K562 (cell line): ENCODE data around the gene ARHGAP22. TPM values are rescaled to one million over a fixed set of nuclear protein-coding genes. Genes with fewer than 3 reads are reported as not detected.

Experiments
- BACH1 ChIP-seq: fragments of 200-800 bp; sonication (Bioruptor generic); IDR thresholded peaks from 2 replicates; pipeline ENCODE4 v1.6.1; 2016; ENCODE audit warnings: missing genetic modification characterization, missing compliant biosample characterization
- CBX2 ChIP-seq: fragments of 200-600 bp; sonication (generic); IDR thresholded peaks from one replicate; pipeline ENCODE4 v1.6.1; 2012; ENCODE audit warnings: mild to moderate bottlenecking, low read length, inconsistent platforms; ENCODE audit not compliant: insufficient read depth, poor library complexity, severe bottlenecking
- CBX5 ChIP-seq: IDR thresholded peaks from 2 replicates; pipeline ENCODE4 v1.6.1; 2014; ENCODE audit warnings: low read depth, borderline replicate concordance
- CEBPG ChIP-seq, 3 experiments: fragments of 200-800 bp in 1 of 3; sonication (Bioruptor generic) in 1 of 3; sonication (generic) in 1 of 3; formaldehyde crosslinking in 1 of 3; IDR thresholded peaks in 2 of 3; conservative IDR thresholded peaks in 1 of 3; 2 replicates each; pipeline versions ENCODE4 v1.6.1 to v1.8.0; 2016 to 2022; ENCODE audit warnings: missing compliant biosample characterization in 2 of 3, missing genetic modification characterization in 2 of 3, mild to moderate bottlenecking in 1 of 3, missing genetic modification reagents in 1 of 3
- FOXK1 ChIP-seq: sonication (generic); formaldehyde crosslinking; IDR thresholded peaks from 2 replicates; pipeline ENCODE4 v1.8.0; 2022; ENCODE audit warnings: missing genetic modification reagents, mild to moderate bottlenecking, borderline replicate concordance
- HIVEP1 ChIP-seq: fragments of 250-450 bp; sonication (Bioruptor Pico); IDR thresholded peaks from 2 replicates; pipeline ENCODE4 v1.4.0; 2020; ENCODE audit warnings: mild to moderate bottlenecking
- ILF3 ChIP-seq: fragments of 450-650 bp; IDR thresholded peaks from 2 replicates; pipeline ENCODE4 v1.6.1; 2018; ENCODE audit warnings: antibody characterized with exemption, mild to moderate bottlenecking, moderate library complexity, borderline replicate concordance
- KLF6 ChIP-seq: fragments of 250-450 bp; sonication (Bioruptor Pico); IDR thresholded peaks from 2 replicates; pipeline ENCODE4 v1.4.0; 2020; ENCODE audit warnings: mild to moderate bottlenecking, moderate library complexity, borderline replicate concordance
- POLR2G ChIP-seq: fragments of 200-400 bp; formaldehyde crosslinking; IDR thresholded peaks from 2 replicates; pipeline ENCODE4 v1.6.1; 2017; ENCODE audit warnings: low read depth, mild to moderate bottlenecking, antibody characterized with exemption, low read length, moderate library complexity
- SRF ChIP-seq, 2 experiments: fragments of 250-450, 450-650 bp in 1 of 2; sonication (Bioruptor Pico) in 1 of 2; sonication (generic) in 1 of 2; formaldehyde crosslinking; IDR thresholded peaks; 2 replicates each; pipeline versions ENCODE4 v1.5.0 to v1.5.1; 2020 to 2022; ENCODE audit warnings: mild to moderate bottlenecking in 1 of 2, missing genetic modification reagents in 1 of 2
- TAL1 ChIP-seq: fragments of 450-650 bp; IDR thresholded peaks from 2 replicates; pipeline ENCODE4 v1.6.1; 2016; ENCODE audit warnings: mild to moderate bottlenecking
- ZBTB49 ChIP-seq: sonication (generic); formaldehyde crosslinking; IDR thresholded peaks from 2 replicates; pipeline ENCODE4 v1.8.0; 2022; ENCODE audit warnings: missing genetic modification reagents, mild to moderate bottlenecking, borderline replicate concordance
- polyA plus RNA-seq, 8 experiments: library from polyadenylated mRNA; depleted of rRNA in 4 of 8; stranded (reverse) in 5 of 8; unstranded in 3 of 8; fragments of >200 nt; fragmentation: Nextera tagmentation in 2 of 8; fragmentation: Illumina TruSeq in 1 of 8; extraction: Ambion mirVana in 2 of 8; extraction: Trizol in 1 of 8; gene quantifications; 2 replicates each; pipeline versions ENCODE4 v1.2.1 to v1.2.3, GENCODE V29; 2011 to 2014; ENCODE audit warnings: inconsistent platforms in 1 of 8, missing spikeins in 1 of 8
- total RNA-seq, 7 experiments: library from RNA; depleted of rRNA in 6 of 7; stranded (reverse); fragments of >200 nt in 6 of 7; fragmentation: Illumina TruSeq in 2 of 7; extraction: Trizol in 2 of 7; gene quantifications; 2 replicates each; pipeline versions ENCODE4 v1.2.1 to v1.2.3, GENCODE V29; 2011 to 2021; ENCODE audit warnings: low replicate concordance in 1 of 7
- TF ChIP-seq, protein P1 (sequence below): fragments of 200-400 bp; formaldehyde crosslinking; IDR thresholded peaks from 2 replicates; pipeline ENCODE4 v1.6.1; 2017; ENCODE audit warnings: mild to moderate bottlenecking, low read depth, low read length, moderate library complexity
- TF ChIP-seq, protein P2 (sequence below): IDR thresholded peaks from 2 replicates; pipeline ENCODE4 v1.6.1; 2012; ENCODE audit warnings: low read depth, low read length, improper control_type of control experiment, borderline replicate concordance
- TF ChIP-seq, protein P3 (sequence below): fragments of 250-450 bp; sonication (Bioruptor Pico); IDR thresholded peaks from 2 replicates; pipeline ENCODE4 v1.4.0; 2020; ENCODE audit warnings: mild to moderate bottlenecking, moderate library complexity

The ARHGAP22 gene
- total and polyA plus RNA-seq, 9 of the 15 experiments (the other 6 are each of a cell fraction or from before 2014, with no cell fraction given), result 1.3 to 28.1 (median 12.7) TPM

DNA sequence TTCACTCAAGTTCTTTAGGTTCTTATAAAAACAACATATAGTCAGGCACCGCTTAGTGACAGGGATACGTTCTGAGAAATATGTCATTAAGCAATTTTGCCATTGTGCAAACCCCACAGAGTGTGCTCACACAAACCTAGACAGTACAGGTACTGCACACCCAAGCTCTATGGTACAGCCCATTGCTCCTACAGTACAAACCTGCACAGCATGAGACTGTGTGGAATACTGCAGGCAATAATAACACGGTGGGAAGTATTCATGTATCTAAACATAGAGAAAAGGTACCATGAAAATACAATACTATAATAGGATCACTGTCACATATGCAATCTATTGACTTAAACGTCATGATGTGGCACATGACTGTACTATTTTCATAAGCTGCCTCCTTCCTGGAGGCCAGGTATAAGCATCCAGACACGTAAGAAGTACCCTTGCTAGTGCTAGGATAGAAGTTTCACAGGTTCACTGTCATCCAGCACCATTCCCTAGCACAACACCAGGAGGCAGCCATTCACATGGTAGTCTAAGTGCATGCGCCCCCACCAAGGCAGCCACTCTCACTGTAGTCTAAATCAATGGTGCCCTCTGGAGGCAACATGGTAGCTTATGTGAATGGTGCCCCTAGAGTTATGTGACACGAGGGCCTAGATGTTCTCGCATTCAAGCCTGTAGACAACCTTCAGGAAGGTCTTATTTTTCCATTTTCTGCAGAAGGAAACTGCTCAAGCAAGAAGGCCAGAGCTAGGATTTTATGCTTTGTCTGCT, 98.5 kb downstream of the ARHGAP22 start (continued):
- TF ChIP-seq CEBPG (CRISPR knock-in tag; IDR thresholded peaks at IDR 0.05) (0 out of 2 replicates have a peak, but pooled peaks have one; percentile 35), CEBPG (tag; conservative IDR thresholded peaks at IDR 0.05 in 1 of 2, IDR thresholded peaks at IDR 0.05 in 1 of 2) (no peak), BACH1 (tag) (no peak), SRF (CRISPR knock-in tag; IDR thresholded peaks at IDR 0.05) (no peak), TAL1 (no peak), HIVEP1 (CRISPR knock-in tag) (peak; percentile 69; the same call in 1 of the 2 replicates), ZBTB49 (CRISPR knock-in tag) (no peak), FOXK1 (CRISPR knock-in tag) (no peak), ILF3 (no peak), CBX5 (0 out of 2 replicates have a peak, but pooled peaks have one; percentile 54), KLF6 (CRISPR knock-in tag) (0 out of 2 replicates have a peak, but pooled peaks have one; percentile 54), POLR2G (no peak), CBX2 (no peak)
- TF ChIP-seq, protein P1, sequence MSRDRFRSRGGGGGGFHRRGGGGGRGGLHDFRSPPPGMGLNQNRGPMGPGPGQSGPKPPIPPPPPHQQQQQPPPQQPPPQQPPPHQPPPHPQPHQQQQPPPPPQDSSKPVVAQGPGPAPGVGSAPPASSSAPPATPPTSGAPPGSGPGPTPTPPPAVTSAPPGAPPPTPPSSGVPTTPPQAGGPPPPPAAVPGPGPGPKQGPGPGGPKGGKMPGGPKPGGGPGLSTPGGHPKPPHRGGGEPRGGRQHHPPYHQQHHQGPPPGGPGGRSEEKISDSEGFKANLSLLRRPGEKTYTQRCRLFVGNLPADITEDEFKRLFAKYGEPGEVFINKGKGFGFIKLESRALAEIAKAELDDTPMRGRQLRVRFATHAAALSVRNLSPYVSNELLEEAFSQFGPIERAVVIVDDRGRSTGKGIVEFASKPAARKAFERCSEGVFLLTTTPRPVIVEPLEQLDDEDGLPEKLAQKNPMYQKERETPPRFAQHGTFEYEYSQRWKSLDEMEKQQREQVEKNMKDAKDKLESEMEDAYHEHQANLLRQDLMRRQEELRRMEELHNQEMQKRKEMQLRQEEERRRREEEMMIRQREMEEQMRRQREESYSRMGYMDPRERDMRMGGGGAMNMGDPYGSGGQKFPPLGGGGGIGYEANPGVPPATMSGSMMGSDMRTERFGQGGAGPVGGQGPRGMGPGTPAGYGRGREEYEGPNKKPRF, result no peak
- TF ChIP-seq, protein P2, sequence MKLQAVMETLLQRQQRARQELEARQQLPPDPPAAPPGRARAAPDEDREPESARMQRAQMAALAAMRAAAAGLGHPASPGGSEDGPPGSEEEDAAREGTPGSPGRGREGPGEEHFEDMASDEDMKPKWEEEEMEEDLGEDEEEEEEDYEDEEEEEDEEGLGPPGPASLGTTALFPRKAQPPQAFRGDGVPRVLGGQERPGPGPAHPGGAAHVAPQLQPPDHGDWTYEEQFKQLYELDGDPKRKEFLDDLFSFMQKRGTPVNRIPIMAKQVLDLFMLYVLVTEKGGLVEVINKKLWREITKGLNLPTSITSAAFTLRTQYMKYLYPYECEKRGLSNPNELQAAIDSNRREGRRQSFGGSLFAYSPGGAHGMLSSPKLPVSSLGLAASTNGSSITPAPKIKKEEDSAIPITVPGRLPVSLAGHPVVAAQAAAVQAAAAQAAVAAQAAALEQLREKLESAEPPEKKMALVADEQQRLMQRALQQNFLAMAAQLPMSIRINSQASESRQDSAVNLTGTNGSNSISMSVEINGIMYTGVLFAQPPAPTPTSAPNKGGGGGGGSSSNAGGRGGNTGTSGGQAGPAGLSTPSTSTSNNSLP, result peak; percentile 19; the same call in 1 of the 2 replicates
- TF ChIP-seq, protein P3, sequence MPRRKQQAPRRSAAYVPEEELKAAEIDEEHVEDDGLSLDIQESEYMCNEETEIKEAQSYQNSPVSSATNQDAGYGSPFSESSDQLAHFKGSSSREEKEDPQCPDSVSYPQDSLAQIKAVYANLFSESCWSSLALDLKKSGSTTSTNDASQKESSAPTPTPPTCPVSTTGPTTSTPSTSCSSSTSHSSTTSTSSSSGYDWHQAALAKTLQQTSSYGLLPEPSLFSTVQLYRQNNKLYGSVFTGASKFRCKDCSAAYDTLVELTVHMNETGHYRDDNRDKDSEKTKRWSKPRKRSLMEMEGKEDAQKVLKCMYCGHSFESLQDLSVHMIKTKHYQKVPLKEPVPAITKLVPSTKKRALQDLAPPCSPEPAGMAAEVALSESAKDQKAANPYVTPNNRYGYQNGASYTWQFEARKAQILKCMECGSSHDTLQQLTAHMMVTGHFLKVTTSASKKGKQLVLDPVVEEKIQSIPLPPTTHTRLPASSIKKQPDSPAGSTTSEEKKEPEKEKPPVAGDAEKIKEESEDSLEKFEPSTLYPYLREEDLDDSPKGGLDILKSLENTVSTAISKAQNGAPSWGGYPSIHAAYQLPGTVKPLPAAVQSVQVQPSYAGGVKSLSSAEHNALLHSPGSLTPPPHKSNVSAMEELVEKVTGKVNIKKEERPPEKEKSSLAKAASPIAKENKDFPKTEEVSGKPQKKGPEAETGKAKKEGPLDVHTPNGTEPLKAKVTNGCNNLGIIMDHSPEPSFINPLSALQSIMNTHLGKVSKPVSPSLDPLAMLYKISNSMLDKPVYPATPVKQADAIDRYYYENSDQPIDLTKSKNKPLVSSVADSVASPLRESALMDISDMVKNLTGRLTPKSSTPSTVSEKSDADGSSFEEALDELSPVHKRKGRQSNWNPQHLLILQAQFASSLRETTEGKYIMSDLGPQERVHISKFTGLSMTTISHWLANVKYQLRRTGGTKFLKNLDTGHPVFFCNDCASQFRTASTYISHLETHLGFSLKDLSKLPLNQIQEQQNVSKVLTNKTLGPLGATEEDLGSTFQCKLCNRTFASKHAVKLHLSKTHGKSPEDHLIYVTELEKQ, result peak; percentile 59; the same call in 1 of the 2 replicates
